T47D (cell line): ENCODE measurements around the gene ACTN1.

Experiments
- DNase-seq, 2 experiments: peaks; one replicate each; pipeline versions ENCODE4 v3.0.0 to v3.0.0-alpha.2; 2011 to 2012; ENCODE audit warnings: low read depth in 1 of 2, low spot score in 1 of 2
- JUND ChIP-seq: IDR thresholded peaks from 2 replicates; pipeline ENCODE4 v1.6.1; 2012; ENCODE audit warnings: low read depth
- in situ Hi-C: cut with HindIII; loops from 2 replicates; pipeline ENCODE4 v1.10.0; 2016; ENCODE audit warnings: low sequenced_read_pairs, low pct_unique_long_range_greater_than_20kb

The ACTN1 gene

DNA sequence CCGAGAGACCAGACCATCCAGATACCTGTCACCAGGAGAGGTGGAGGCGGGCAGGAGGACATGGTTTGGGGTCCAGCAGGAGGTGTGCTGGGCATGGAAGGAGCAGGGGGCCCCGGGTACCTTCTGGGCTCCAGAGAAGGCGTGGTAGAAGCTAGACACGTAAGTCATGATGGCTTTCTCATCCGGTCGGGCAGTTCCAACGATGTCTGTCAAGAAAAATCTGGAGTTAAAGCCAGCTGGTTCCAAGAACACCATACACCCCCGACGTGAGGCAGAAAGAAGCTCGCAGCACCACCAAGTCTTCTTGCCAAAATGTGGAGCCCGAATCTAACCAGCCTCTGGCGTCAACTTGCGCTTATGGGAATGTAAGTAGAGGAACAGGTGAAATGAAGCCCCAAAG is 76.7 kb downstream of the ACTN1 start:
- in situ Hi-C loops = no loop called here
- no peak for DNase-seq

DNA sequence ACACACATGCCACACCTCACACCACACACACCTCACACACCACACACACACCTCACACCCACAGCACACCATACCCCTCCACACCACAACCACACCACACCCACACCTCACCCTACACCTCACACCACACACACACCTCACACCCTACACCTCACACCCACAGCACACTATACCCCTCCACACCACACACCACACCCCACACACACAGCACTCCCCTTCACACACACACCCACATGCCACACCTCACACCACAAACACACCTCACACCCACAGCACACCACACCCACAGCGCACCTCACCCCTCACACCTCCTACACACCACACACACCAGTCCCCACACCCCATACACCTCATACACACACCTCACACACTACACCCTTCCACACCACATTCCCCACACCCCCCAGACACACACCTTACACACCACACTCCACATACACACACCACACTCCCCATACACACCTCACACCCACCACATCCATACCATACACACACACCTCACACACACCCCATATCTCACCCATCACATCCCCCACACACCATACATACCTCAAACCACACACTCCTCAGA is 80.0 kb downstream of the ACTN1 start:
- no peak for TF ChIP-seq JUND
- DNase-seq = no peak
- in situ Hi-C loops = no loop called here

More for the DNA sequence above, 76.7 kb downstream of the ACTN1 start:
- no peak for TF ChIP-seq JUND

DNA sequence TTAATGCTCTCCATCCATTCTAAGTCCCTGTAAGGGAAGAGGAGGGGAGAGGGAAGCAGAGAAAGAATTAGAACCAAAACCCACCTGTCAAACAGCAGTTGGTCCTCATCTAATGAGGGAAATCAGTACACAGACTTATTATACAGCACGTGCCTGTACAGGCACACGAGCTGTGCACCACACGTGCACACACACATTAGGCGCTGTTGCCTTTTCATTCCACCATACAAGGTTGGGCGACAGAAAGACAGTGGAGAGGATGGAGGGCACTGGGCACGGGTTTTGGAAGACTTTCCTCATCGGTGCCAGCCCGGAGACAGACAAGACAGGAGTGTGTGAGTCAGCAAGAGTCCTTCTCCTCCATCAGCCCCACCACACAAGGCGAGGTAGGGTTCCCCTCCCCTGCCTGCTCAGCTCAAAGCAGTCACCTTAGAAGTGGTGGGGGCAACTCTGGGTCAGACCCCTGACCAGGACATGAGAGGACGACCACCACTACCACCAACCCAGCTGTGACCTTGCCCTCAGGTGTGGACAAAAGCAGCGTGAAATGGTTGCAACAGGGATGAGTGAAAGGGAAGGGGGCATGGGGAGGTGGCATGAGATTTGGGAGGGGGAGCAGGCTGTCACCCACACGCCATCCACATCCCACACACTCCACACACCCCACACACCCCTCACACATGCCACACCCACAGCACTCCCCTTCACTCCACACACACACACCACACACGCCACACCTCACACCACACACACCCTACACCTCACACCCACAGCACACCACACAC is 80.7 kb downstream of the ACTN1 start:
- TF ChIP-seq JUND = no peak
- no peak for DNase-seq
- in situ Hi-C loops = no loop called here

DNA sequence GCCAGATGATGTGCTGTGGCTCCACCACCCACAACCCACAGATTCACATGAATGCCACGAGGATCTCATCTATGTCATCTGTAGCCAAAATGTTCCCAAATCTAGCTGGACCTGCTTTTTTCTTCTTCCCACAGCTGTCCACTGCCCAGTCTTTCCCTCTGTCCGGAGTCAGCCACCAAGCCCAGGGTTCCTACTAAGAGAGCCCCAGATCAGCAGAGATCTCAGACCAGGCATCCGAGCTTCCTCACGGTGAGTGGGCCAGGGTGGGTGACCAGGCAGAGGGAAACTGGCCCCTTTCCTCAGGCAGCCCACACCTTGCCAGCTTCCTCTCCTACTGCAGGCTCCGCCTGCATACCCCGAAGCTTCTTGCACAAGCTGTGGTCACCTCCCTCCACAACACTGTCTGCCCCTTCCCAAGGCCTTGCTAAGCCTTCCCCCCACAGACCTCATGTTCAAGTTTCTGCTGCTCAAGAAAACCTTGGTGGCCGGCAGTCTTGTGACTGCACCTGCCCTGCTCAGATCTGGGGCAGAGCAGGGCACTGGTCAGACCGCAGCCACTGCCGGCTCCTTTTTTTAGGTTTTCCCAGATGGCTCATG is 81.4 kb downstream of the ACTN1 start:
- DNase-seq = no peak
- in situ Hi-C loops = no loop called here
- TF ChIP-seq JUND = no peak

DNA sequence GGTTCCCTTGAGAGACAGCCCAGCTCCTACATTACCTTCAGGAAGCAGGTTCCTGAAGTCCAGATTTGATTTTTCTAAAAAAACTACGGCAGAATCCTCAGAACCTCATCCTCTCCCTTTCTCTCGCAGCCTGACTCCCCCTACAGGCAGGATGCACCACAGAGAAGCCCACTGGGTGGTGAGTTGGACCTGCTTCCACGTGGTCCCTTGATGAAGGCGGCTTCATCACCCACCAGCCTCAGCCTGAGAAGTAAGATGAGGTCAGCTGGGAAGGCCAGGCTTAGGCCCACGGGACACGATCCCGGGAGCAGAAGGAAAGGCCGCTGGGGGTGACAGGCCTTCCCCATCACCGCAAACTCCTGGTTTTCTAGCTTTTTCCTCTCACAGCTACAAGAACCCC is 83.0 kb downstream of the ACTN1 start:
- no peak for DNase-seq
- in situ Hi-C loops = no loop called here

DNA sequence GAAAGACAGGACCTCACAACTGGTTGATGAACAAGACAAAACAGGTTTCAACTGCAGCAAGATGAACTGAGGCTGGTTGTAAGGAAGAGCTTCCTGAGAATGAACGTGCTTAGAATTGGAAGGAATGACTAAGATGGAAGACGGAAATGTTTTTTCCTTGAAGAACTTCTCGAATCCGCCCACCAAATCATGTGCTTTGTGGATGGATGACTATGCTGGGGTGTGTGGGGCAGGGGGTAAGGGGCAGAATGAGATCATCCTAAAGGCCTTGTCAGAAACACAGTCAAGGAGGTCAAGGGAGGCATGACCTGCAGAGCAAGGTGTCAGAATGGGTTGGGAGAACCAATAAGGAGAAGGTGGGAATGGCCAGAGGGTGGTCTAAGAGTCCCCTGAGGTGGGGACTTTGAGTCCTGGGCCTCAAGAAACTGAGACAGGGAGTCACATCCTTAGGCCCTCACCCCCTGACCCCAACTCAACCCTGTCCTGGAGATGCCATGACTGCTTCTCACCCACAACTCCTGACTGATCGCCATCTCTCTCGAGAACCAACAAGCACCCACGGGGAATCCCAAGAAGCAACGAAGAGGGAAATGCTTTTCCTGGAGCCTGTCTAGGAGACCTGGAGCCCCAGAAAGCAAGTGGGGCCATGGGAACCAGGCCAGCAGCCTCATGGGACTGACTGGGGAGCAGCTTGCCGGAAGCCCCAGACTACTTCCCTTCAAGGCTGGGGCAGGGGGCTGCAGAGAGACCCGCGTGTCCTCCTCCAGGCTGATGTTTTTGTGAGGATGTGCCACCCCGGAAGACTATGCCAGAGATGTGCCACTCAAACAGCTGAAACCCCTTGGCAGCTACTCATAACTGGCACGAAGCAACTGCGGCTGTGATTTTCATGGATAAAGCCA is 84.0 kb downstream of the ACTN1 start:
- no peak for TF ChIP-seq JUND
- in situ Hi-C loops = no loop called here
- DNase-seq = no peak

More for the DNA sequence above, 83.0 kb downstream of the ACTN1 start:
- TF ChIP-seq JUND = no peak

DNA sequence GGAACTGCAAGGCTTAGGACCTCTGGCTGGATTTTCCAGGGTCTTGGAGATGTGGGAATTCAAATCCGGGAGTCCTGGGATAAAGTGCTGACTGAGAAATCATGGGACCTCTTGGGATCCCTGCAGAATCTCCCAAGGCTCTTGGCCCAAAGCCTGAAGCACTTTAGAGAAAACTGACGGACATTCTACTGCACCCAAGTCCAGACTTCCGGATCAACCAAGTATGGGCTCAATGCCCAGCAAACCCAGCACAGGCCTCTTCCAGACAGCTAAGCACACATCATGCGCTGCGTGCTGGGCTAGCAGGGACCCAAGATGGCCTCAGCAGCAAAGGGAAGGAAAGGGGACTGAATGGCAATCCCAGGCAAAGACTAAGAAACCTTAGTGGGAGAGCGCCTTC is 85.0 kb downstream of the ACTN1 start:
- in situ Hi-C loops = no loop called here
- DNase-seq = no peak
- no peak for TF ChIP-seq JUND

DNA sequence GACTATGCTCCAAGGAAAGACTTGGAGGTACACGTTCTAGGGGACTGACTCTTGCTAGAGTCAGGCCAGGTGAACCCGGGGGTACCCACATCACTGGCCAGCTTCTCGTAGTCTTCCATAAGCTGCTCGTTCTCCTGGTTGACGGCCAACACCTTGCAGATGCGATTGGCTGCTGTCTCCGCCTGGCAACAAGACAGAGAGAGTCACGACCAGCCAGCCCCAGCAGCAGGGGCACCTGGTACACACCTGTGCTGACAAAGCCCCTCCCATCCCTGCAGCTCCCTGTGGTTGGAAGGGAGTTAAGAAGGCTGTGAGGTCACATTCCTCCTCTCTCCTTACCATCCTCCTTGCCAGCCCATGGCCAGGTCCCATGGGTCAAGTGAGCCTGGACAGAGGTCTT is 85.5 kb downstream of the ACTN1 start:
- no peak for DNase-seq
- in situ Hi-C loops = no loop called here
- TF ChIP-seq JUND = no peak

DNA sequence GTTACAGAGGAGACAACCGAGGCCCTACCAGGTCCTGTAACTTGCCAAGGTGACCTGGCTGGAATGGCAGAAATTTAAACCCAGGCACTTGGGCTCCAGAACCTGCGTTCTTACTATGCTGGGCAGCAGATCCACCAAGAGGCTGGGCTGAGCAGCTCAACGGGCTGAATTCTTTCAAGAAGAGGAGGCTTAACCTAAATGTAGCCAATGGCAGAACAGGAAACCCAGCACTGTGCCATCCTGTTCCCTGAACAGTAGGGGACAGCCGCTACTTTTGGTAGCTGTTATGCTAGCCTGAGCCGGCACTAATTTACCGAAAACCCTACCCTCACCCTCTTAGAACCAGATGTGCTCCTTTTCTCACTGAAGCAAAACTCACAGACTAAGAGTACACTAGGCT is 86.1 kb downstream of the ACTN1 start:
- TF ChIP-seq JUND = no peak
- in situ Hi-C loops = no loop called here
- no peak for DNase-seq

DNA sequence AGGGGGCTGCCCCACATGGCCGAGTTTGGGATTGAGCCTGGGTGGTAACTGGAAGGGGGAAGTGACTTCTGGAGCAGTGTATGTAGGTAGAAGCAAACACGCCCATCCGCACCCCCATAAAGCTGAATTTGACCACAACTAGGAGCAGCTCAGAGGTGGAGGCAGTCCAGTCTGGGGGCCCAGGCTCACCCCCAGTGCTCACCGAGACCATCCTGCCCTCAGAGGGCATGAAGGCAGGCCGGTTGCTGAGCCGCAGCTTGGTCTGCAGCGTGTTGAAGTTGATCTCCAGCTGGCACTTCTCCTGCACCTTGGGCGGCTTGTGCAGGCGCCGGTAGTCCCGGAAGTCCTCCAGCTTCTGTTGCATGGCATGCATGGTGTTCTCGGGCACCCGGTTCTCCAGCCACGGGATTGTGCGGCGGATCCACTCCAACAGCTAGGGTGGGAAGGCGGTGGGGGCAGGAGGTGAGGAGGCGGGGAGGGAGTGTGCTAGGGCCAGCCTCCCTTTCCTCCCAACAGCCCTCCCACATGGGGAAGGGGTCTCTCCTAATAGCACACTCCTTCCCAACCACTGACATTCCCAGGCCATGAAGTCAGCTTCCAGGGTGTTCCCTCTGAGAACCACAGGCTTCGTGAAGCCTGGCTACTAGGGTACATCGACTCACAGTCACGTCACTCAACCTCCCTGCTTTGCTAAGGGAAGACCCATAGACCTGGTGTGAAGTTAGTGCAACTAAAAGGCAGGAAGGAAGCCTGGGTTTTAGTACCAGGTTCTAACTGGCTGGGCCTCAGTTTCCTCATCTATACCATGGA is 87.0 kb downstream of the ACTN1 start:
- DNase-seq = no peak
- in situ Hi-C loops = no loop called here
- no peak for TF ChIP-seq JUND

DNA sequence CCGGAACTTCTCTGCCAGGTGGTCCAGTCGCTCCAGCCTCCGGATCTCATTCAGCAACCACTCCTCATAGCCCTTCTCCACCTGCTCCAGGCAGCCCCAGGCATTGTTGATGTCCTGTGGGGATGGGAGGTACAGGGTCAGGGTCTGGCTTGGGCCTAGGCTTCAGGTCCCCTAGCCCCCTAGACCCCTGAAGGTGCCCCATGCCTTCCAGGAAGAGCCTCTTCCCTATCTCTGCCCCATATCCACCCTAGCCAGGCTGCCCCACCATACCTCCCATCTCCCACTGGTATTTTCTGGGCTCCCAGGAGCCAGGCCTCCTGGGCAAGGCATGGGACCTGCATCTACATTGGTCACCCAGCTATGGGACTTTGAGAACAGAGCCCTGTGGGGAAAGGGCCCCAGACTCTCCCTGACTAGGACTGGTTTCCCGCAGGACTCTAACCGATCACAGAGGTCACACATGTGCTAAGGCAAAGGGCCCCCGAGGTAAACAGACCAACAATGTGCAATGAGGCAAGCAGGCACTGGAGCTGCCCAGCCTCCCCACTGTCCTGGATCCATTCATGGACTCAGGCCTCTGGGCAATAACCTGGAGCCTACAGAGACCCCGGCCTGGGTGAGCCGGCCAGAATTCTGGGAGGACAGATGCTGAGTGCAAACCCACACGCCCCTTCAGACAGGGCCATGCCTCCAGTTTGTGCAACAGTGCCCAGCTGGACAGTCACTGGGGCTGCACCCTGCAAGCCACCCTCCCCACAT is 88.8 kb downstream of the ACTN1 start:
- DNase-seq = no peak
- TF ChIP-seq JUND = no peak
- in situ Hi-C loops = no loop called here
